Activated naive CD4-positive, alpha-beta T cell (primary cell): ENCODE results near the gene APELA.
"Not testable (repeated sequence)": the region's sequence is repeated elsewhere in the genome, so short reads cannot be mapped to it uniquely, and the experiment has no call there.

Experiments
- DNase-seq, 4 experiments: peaks; one replicate each; lab custom pipeline; 2025; lab: John Stamatoyannopoulos, UW

Gene APELA

GRCh38 chr4:164876700-164877324, at the start of gene APELA:
Gene APELA (plus strand): TSS chr4:164877178. CDS start chr4:164877332, 154 bp downstream.
- no peak for DNase-seq

GRCh38 chr4:164828955-164829354, 48.0 kb upstream of the APELA start:
- DNase-seq = no peak

- no peak for DNase-seq
Observed at GRCh38 chr4:164846566-164846965, 30.4 kb upstream of the APELA start.

- DNase-seq = no peak
Observed at GRCh38 chr4:164847016-164847415, 30.0 kb upstream of the APELA start.

- no peak for DNase-seq
Observed at GRCh38 chr4:164847967-164848649, 28.9 kb upstream of the APELA start.

GRCh38 chr4:164856396-164856795, 20.6 kb upstream of the APELA start:
- no peak for DNase-seq

GRCh38 chr4:164866817-164867490, 10.0 kb upstream of the APELA start:
- DNase-seq = no peak

- no peak for DNase-seq
Observed at GRCh38 chr4:164871673-164872072, 5.3 kb upstream of the APELA start.

GRCh38 chr4:164872481-164872880, 4.5 kb upstream of the APELA start:
- DNase-seq = no peak

GRCh38 chr4:164874789-164875188, 2.2 kb upstream of the APELA start:
- DNase-seq = no peak

GRCh38 chr4:164880489-164881262, 3.7 kb downstream of the APELA start:
- DNase-seq = no peak

- DNase-seq = no peak
Observed at GRCh38 chr4:164888096-164888715, 11.2 kb downstream of the APELA start.

GRCh38 chr4:164890691-164891090, 13.7 kb downstream of the APELA start:
- DNase-seq = no peak

GRCh38 chr4:164892018-164892417, 15.0 kb downstream of the APELA start:
- DNase-seq = no peak

- DNase-seq = no peak
Observed at GRCh38 chr4:164894702-164895101, 17.7 kb downstream of the APELA start.

GRCh38 chr4:164902608-164903007, 25.6 kb downstream of the APELA start:
- DNase-seq = no peak

GRCh38 chr4:164904336-164904735, 27.4 kb downstream of the APELA start:
- DNase-seq = no peak

GRCh38 chr4:164904941-164905340, 28.0 kb downstream of the APELA start:
- no peak for DNase-seq

GRCh38 chr4:164906368-164906767, 29.4 kb downstream of the APELA start:
- DNase-seq = no peak

GRCh38 chr4:164913506-164913905, 36.5 kb downstream of the APELA start:
- not testable (repeated sequence) for DNase-seq

GRCh38 chr4:164918956-164919355, 42.0 kb downstream of the APELA start:
- no peak for DNase-seq

GRCh38 chr4:164924670-164925238, 47.8 kb downstream of the APELA start:
- DNase-seq = no peak
